Stimulated activated CD8-positive, alpha-beta memory T cell treated with anti-CD3 and anti-CD28 coated beads, Interleukin-2, amount 100 ng/mL, for 1 hour (primary cell): ENCODE measurements around the gene JAK3.
"Not testable (repeated sequence)": the region's sequence is repeated elsewhere in the genome, so short reads cannot be mapped to it uniquely, and the experiment has no call there.

Experiments
- DNase-seq, 2 donors: peaks; one replicate each; pipeline ENCODE4 v3.0.0-alpha.2; 2020; ENCODE audit warnings: low read depth in 2 of 2

The JAK3 gene

GRCh38 chr19:17803264-17803896 lies 44.4 kb downstream of the JAK3 start:
- no peak for DNase-seq

- DNase-seq = no peak
These were observed 45.5 kb downstream of the JAK3 start for GRCh38 chr19:17802137-17802858.

- DNase-seq = not testable (repeated sequence)
These were observed 49.2 kb downstream of the JAK3 start for GRCh38 chr19:17798599-17798998.

GRCh38 chr19:17797424-17798201 lies 50.2 kb downstream of the JAK3 start:
- no peak for DNase-seq

GRCh38 chr19:17796838-17797423 lies 50.9 kb downstream of the JAK3 start:
- no peak for DNase-seq

- no peak for DNase-seq
These were observed 51.6 kb downstream of the JAK3 start for GRCh38 chr19:17796013-17796837.

- DNase-seq = no peak
These were observed 52.3 kb downstream of the JAK3 start for GRCh38 chr19:17795495-17795856.

GRCh38 chr19:17794731-17795494 lies 52.9 kb downstream of the JAK3 start, which contains the start of gene B3GNT3:
Gene B3GNT3 (plus strand): TSS chr19:17795138. CDS start chr19:17807808, 12,670 bp downstream.
- no peak for DNase-seq

- no peak for DNase-seq
These were observed 53.4 kb downstream of the JAK3 start for GRCh38 chr19:17794412-17794730.

GRCh38 chr19:17790059-17790780 lies 57.6 kb downstream of the JAK3 start:
- DNase-seq = no peak

GRCh38 chr19:17788632-17789031 lies 59.1 kb downstream of the JAK3 start:
- no peak for DNase-seq

GRCh38 chr19:17787274-17787913 lies 60.4 kb downstream of the JAK3 start:
- no peak for DNase-seq

GRCh38 chr19:17784201-17785008 lies 63.4 kb downstream of the JAK3 start:
- DNase-seq = peak; percentile 40 to 49

GRCh38 chr19:17783721-17784120 lies 64.1 kb downstream of the JAK3 start:
- DNase-seq = not testable (repeated sequence)

GRCh38 chr19:17780781-17781180 lies 67.0 kb downstream of the JAK3 start:
- no peak for DNase-seq

GRCh38 chr19:17778968-17779929 lies 68.5 kb downstream of the JAK3 start:
- DNase-seq = no peak

GRCh38 chr19:17778251-17778967 lies 69.4 kb downstream of the JAK3 start:
- peak in 1 of 2 donors; percentile 11 for DNase-seq
